ENCODE data around the gene RAB4A. TPM values are rescaled to one million over a fixed set of nuclear protein-coding genes. Genes with fewer than 3 reads are reported as not detected.
A peak's percentile ranks its signal among the peaks of the same experiment; 100 is the strongest.

Gene RAB4A
- total and polyA plus RNA-seq, 2 of the 13 experiments (the other 11 are each of a cell fraction or from before 2014, with no cell fraction given): 56.0 to 80.1 TPM

DNA sequence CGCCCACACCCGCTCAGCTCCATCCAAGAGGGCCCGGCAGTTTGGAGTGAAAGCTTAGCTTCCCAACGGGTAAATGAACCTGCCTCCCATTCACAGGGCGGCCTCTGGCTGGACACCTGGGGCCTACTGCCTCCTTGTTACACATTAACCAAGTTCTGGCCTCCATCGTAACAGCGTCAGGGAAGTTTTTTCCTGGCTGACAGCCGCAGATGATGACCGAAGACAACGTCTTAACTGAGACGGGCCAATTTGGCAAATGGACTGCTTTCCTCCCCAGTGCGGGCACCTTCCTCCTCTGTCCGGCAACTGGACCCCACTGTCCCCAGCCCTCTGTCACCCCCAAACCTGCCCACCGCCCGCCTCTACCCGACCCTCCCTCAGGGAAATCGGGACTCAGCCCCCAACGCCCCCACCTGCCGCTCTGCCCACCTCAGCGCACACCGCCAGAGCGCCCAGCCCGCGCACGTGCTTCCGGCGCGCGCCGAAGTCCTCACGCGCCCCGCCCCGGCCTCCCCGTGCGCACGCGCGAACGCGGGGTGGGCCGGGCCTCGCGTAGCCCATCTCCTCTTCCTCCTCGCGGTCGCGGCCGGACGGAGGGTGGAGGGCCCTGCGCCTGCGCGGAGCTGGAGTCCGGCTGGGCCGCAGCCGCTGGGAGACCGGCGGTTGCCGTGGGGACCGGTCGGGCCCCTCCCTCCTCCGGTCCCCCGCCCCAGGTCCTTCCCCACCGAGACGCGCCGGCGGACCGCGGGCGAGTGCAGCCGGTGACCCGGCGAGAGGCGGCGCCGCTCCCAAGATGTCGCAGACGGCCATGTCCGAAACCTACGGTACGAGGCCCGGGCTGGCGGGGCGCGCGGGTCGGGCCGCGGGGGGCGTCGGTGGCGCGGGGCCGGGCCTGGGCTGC lies at the start of gene RAB4A (continued):
- TF ChIP-seq ZSCAN12 (CRISPR knock-in tag; IDR thresholded peaks at IDR 0.05): no peak
- TF ChIP-seq, protein P1, sequence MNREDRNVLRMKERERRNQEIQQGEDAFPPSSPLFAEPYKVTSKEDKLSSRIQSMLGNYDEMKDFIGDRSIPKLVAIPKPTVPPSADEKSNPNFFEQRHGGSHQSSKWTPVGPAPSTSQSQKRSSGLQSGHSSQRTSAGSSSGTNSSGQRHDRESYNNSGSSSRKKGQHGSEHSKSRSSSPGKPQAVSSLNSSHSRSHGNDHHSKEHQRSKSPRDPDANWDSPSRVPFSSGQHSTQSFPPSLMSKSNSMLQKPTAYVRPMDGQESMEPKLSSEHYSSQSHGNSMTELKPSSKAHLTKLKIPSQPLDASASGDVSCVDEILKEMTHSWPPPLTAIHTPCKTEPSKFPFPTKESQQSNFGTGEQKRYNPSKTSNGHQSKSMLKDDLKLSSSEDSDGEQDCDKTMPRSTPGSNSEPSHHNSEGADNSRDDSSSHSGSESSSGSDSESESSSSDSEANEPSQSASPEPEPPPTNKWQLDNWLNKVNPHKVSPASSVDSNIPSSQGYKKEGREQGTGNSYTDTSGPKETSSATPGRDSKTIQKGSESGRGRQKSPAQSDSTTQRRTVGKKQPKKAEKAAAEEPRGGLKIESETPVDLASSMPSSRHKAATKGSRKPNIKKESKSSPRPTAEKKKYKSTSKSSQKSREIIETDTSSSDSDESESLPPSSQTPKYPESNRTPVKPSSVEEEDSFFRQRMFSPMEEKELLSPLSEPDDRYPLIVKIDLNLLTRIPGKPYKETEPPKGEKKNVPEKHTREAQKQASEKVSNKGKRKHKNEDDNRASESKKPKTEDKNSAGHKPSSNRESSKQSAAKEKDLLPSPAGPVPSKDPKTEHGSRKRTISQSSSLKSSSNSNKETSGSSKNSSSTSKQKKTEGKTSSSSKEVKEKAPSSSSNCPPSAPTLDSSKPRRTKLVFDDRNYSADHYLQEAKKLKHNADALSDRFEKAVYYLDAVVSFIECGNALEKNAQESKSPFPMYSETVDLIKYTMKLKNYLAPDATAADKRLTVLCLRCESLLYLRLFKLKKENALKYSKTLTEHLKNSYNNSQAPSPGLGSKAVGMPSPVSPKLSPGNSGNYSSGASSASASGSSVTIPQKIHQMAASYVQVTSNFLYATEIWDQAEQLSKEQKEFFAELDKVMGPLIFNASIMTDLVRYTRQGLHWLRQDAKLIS (CRISPR knock-in tag; IDR thresholded peaks at IDR 0.05): no peak
- TF ChIP-seq ZIK1 (CRISPR knock-in tag; IDR thresholded peaks at IDR 0.05; ENCODE audit: borderline replicate concordance, low read depth): 0 out of 2 replicates have a peak, but pooled peaks have one; percentile 90
- TF ChIP-seq, protein P2, sequence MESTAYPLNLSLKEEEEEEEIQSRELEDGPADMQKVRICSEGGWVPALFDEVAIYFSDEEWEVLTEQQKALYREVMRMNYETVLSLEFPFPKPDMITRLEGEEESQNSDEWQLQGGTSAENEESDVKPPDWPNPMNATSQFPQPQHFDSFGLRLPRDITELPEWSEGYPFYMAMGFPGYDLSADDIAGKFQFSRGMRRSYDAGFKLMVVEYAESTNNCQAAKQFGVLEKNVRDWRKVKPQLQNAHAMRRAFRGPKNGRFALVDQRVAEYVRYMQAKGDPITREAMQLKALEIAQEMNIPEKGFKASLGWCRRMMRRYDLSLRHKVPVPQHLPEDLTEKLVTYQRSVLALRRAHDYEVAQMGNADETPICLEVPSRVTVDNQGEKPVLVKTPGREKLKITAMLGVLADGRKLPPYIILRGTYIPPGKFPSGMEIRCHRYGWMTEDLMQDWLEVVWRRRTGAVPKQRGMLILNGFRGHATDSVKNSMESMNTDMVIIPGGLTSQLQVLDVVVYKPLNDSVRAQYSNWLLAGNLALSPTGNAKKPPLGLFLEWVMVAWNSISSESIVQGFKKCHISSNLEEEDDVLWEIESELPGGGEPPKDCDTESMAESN (CRISPR knock-in tag; conservative IDR thresholded peaks at IDR 0.05): peak; percentile 87; the same call in 1 of the 2 replicates
- TF ChIP-seq, protein P3, sequence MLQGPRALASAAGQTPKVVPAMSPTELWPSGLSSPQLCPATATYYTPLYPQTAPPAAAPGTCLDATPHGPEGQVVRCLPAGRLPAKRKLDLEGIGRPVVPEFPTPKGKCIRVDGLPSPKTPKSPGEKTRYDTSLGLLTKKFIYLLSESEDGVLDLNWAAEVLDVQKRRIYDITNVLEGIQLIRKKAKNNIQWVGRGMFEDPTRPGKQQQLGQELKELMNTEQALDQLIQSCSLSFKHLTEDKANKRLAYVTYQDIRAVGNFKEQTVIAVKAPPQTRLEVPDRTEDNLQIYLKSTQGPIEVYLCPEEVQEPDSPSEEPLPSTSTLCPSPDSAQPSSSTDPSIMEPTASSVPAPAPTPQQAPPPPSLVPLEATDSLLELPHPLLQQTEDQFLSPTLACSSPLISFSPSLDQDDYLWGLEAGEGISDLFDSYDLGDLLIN (CRISPR knock-in tag; IDR thresholded peaks at IDR 0.05; ENCODE audit: borderline replicate concordance): peak; percentile 68; the same call in 1 of the 2 replicates
- TF ChIP-seq, protein P4, sequence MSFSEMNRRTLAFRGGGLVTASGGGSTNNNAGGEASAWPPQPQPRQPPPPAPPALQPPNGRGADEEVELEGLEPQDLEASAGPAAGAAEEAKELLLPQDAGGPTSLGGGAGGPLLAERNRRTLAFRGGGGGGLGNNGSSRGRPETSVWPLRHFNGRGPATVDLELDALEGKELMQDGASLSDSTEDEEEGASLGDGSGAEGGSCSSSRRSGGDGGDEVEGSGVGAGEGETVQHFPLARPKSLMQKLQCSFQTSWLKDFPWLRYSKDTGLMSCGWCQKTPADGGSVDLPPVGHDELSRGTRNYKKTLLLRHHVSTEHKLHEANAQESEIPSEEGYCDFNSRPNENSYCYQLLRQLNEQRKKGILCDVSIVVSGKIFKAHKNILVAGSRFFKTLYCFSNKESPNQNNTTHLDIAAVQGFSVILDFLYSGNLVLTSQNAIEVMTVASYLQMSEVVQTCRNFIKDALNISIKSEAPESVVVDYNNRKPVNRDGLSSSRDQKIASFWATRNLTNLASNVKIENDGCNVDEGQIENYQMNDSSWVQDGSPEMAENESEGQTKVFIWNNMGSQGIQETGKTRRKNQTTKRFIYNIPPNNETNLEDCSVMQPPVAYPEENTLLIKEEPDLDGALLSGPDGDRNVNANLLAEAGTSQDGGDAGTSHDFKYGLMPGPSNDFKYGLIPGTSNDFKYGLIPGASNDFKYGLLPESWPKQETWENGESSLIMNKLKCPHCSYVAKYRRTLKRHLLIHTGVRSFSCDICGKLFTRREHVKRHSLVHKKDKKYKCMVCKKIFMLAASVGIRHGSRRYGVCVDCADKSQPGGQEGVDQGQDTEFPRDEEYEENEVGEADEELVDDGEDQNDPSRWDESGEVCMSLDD (CRISPR knock-in tag; IDR thresholded peaks at IDR 0.05; ENCODE audit: borderline replicate concordance): no peak; the same call in 1 of the 2 replicates
- TF ChIP-seq ZNF878 (CRISPR knock-in tag; IDR thresholded peaks at IDR 0.05): 0 out of 2 replicates have a peak, but pooled peaks have one; percentile 38
- peak; percentile 41 for TF ChIP-seq ZEB1 (IDR thresholded peaks at IDR 0.05; ENCODE audit: insufficient replicate concordance, low read depth)
- peak; percentile 98 for TF ChIP-seq ZNF749 (CRISPR knock-in tag; IDR thresholded peaks at IDR 0.05; ENCODE audit: borderline replicate concordance)
- TF ChIP-seq, protein P5, sequence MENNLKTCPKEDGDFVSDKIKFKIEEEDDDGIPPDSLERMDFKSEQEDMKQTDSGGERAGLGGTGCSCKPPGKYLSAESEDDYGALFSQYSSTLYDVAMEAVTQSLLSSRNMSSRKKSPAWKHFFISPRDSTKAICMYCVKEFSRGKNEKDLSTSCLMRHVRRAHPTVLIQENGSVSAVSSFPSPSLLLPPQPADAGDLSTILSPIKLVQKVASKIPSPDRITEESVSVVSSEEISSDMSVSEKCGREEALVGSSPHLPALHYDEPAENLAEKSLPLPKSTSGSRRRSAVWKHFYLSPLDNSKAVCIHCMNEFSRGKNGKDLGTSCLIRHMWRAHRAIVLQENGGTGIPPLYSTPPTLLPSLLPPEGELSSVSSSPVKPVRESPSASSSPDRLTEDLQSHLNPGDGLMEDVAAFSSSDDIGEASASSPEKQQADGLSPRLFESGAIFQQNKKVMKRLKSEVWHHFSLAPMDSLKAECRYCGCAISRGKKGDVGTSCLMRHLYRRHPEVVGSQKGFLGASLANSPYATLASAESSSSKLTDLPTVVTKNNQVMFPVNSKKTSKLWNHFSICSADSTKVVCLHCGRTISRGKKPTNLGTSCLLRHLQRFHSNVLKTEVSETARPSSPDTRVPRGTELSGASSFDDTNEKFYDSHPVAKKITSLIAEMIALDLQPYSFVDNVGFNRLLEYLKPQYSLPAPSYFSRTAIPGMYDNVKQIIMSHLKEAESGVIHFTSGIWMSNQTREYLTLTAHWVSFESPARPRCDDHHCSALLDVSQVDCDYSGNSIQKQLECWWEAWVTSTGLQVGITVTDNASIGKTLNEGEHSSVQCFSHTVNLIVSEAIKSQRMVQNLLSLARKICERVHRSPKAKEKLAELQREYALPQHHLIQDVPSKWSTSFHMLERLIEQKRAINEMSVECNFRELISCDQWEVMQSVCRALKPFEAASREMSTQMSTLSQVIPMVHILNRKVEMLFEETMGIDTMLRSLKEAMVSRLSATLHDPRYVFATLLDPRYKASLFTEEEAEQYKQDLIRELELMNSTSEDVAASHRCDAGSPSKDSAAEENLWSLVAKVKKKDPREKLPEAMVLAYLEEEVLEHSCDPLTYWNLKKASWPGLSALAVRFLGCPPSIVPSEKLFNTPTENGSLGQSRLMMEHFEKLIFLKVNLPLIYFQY (CRISPR knock-in tag; IDR thresholded peaks at IDR 0.05; ENCODE audit: borderline replicate concordance): peak; percentile 48; the same call in 1 of the 2 replicates
- no peak for TF ChIP-seq NFKBIZ (CRISPR knock-in tag; IDR thresholded peaks at IDR 0.05)
- no peak for TF ChIP-seq SNAI1 (CRISPR knock-in tag; IDR thresholded peaks at IDR 0.05; ENCODE audit: borderline replicate concordance)

Measured in HepG2 (cell line).